NCI-H1436 treated with DMSO at 0.1 percent for 48 hours (cell line): ENCODE results near the gene MYOCD.
"Not testable (repeated sequence)": the region's sequence is repeated elsewhere in the genome, so short reads cannot be mapped to it uniquely, and the experiment has no call there.

Experiments
- DNase-seq: peaks from one replicate; lab custom pipeline; 2025; lab: John Stamatoyannopoulos, UW

The MYOCD gene, protein sequence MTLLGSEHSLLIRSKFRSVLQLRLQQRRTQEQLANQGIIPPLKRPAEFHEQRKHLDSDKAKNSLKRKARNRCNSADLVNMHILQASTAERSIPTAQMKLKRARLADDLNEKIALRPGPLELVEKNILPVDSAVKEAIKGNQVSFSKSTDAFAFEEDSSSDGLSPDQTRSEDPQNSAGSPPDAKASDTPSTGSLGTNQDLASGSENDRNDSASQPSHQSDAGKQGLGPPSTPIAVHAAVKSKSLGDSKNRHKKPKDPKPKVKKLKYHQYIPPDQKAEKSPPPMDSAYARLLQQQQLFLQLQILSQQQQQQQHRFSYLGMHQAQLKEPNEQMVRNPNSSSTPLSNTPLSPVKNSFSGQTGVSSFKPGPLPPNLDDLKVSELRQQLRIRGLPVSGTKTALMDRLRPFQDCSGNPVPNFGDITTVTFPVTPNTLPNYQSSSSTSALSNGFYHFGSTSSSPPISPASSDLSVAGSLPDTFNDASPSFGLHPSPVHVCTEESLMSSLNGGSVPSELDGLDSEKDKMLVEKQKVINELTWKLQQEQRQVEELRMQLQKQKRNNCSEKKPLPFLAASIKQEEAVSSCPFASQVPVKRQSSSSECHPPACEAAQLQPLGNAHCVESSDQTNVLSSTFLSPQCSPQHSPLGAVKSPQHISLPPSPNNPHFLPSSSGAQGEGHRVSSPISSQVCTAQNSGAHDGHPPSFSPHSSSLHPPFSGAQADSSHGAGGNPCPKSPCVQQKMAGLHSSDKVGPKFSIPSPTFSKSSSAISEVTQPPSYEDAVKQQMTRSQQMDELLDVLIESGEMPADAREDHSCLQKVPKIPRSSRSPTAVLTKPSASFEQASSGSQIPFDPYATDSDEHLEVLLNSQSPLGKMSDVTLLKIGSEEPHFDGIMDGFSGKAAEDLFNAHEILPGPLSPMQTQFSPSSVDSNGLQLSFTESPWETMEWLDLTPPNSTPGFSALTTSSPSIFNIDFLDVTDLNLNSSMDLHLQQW

DNA sequence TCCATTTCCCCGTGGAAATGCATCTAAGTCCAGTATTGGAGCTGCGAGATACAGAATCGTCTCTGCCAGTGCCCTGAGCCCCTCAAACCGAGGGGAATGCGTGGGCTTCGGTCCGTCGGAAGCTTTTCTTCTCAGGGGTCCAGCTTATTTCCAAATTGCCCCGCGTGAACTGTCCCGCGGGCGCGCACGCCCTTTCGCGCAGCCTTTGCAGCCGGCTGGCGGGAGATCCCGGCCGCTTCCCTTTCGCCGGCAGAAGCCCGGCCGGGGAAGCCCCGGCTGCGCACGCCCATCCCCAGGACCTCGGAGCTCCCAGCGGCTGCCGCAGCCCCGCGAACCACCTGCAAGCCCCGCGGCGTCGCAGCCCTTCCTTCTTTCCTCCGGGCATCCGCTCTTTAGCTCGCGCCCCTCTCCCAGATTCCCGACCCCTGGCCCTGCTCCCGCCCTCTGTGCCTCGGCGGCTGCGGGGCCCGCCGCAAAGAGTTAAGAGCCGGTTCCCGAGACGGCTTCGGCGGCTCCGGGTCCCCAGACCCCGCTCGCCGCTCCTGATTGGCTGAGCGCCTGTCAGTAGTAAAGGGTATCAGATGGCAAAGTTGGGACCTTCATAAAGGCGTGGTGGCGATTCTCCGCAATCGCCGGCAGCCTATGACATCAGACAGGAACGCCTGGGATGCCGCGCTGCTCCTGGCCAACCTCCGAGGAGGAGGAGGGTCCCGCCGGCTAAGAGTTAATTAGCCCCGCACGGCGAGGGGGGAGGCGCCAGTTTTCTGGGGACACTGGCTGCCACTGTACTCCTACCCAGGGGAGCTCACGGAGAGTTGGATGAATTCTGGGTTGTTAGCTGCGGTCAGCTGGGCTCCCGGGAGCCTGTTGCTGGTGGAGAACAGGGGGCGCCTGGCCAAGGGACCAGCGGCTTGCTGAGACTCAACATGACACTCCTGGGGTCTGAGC, at the start of gene MYOCD:
MYOCD (plus strand) TSS at position 628 of the 948 bp plus-strand sequence; CDS start at position 927, 299 bp downstream.
- no peak for DNase-seq

- no peak for DNase-seq
These were observed 49.5 kb upstream of the MYOCD start for GRCh38 chr17:12616161-12616560.

DNA sequence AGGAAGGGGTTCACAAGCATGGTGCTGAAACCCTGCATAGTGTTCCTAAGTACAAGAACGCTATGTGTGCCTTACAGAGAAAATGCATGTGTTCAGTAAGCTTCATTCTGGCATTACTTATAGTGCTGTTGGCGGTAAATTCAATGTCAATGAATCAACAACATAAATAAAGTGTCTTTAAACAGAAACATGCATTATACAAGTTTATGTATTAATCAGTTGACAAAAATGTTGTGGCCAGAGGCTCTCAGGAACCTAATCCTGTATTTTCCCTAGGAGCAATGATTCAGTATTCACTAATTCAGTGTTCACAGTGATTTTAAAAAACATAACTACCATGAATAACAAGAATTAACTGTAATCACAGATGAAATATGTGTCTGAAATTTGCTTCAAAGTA, 47.1 kb upstream of the MYOCD start:
- DNase-seq, result no peak

DNA sequence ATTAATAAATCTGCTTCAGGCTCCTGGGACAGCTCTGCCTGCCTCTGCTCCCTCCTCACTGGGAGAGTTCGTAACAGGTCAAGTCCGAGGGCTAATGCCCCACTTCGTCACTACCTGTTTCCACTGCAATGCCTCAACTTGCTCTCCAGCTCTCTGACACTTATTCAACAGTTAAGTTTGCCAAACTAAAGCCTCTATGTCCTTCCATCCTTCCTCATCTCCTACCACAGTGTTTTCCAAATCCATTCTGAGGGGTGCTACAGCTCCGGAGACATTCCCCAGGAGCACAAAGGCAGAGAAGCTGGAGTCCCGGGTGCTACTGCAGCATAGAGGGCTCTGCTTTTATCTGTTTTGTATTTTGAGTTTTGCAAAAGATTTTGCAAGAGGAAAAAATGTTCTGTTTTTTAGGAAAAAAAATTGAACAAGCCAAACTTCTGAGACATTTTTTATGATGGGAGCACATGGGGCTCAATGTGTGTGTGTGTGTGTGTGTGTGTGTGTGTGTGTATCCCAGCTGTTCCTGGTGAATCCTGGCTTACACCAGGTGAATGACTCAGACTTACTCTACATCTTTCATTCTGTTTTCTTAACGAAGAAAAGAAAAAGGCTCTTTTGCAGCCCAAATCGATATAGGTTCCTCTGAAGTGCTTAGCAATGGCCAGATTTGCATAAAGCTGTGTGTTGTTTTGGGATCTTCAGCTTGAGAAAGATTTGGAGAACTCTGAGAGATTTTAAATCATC, 46.1 kb upstream of the MYOCD start:
- no peak for DNase-seq

DNA sequence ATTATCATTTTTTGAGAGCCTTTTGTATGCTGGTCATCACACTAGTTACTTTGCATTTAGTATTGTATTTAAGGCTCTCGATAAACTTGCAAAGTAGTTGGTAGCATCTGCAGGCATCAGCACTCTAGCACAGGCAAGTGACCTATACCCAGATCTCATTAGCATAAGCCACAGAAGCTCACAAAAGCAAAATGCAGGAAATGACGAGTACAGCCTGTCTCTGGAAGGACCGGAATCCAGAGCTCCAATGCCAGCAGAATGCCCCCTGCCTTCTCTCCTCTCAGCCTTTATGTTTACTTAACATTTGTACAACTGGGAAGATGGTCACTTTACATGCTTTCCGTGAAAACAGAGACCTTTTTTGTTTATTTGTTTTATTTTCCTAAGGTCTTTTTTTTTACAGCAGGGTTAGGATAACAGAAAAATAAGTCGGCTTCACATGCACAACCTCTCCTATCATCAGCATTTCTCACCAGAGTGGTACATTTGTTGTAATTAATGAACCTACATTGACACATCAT, 45.4 kb upstream of the MYOCD start:
- DNase-seq, result no peak

- DNase-seq, result no peak
These were observed 43.0 kb upstream of the MYOCD start for GRCh38 chr17:12622726-12623125.

- DNase-seq, result no peak
These were observed 42.4 kb upstream of the MYOCD start for GRCh38 chr17:12623220-12623848.

- no peak for DNase-seq
These were observed 41.5 kb upstream of the MYOCD start for GRCh38 chr17:12624211-12624610.

- no peak for DNase-seq
These were observed 40.6 kb upstream of the MYOCD start for GRCh38 chr17:12625092-12625491.

GRCh38 chr17:12627177-12627629, 38.5 kb upstream of the MYOCD start:
- DNase-seq, result no peak

DNA sequence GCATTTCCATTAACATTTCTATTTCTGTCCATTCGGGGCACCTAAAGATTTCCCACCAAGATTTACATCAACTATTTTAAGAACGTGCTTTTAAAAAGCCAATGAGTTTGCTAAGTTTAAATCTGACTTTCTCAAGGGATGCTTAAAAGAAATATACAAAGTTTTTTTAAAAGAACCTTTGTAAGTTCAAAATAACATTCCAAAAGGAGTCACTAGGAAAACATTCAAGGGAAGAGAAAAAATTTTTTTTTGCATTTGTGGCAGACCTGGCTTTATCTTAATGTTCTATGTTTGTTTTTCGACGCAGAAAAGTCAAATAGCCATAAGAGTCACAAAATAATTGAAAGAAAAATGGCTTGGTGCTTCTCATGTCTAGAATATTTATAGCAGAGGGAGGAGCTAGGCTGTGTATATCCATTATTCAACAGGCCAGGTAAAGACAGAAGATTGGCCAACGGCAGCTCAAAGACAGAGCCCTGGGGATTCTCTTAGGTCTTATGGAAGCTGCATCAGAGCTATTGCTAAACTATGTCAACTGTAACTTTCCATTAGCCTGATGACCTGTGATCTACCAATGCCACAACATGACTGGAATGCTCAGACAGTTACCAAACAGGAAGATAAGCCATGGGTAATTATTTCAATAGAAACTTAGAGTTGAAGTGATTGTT, 37.8 kb upstream of the MYOCD start:
- no peak for DNase-seq

- no peak for DNase-seq
These were observed 34.6 kb upstream of the MYOCD start for GRCh38 chr17:12631076-12631475.

DNA sequence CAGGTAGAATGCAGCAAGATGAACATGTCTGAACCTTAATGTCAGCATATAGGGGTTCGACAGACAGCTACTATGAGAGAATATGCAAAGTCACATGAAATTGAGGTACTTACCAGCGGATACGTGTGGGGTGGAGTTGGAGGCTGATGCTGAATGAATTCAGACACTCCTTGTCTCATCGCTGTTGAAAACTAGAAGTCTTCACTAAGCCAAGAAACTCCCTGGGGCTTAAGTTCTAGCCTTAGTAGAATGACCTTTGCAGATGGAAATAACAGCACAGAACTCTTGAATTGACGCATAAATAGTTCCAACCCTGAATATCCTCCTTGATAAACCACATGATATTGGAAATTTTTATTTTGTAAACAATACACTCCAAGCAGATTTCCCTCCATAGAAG, 32.9 kb upstream of the MYOCD start:
- DNase-seq, result no peak

DNA sequence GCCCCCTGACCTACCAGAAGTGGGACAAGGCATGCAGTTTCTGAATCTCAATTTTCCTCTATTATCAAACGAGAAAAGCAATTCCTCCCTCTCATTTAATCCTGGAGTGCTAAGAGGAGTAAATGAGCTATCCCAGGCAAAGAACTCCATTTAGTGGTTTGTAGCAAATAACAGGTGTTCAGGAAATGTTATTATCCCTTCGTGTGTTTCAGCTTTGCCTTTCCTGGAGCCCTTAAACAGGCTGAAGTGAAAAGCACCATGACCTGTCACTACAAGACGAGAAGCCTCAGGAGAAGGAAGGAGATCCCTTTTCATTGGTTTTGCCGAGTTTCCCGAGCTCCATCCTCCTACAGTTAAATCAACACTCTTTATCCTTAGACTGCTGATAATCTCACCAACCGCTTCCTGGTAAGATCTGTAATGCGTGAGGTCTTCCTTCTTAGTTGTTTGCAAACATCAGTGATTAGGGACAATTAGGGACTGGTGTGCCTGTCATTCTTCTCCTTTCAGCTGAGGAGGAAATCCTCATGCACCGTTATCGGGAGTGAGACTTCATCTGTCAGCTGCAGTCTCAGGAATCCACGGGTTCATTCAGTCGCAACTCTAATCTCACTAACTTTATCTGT, 30.8 kb upstream of the MYOCD start:
- no peak for DNase-seq

DNA sequence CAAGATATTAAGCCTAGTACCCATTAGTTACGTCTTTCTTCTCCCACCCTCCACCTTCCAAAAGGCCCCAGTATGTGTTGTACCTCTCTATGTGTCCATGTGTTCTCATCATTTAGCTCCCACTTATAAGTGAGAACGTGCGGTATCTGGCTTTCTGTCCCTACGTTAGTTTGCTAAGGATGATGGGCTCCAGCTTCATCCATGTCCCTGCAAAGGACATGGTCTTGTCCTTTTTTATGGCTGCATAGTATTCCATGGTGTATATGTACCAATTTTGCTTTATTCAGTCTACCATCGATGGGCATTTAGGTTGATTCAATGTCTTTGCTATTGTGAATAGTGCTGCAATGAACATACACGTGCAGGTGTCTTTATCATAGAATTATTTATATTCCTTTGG, 29.7 kb upstream of the MYOCD start:
- DNase-seq, result not testable (repeated sequence)

DNA sequence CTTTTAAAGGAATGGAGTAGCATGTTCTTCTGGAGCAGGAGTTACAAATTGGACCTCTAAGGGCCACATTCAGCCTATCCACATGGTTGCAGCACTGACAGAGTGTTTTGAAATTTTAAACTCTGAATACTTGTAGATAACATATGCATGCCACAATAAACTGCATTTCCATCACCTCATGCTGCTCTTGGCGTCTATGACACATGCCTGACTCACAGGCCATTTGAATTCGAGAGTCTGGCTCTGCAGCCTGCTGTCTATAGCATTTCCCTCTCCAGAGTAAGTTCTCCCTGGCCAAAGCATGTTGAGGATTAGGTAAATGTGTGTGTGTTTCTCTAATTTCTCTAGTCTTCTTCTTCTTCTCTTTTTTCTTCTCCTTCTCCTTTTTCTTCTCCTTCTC, 28.7 kb upstream of the MYOCD start:
- DNase-seq, result no peak

- no peak for DNase-seq
These were observed 27.7 kb upstream of the MYOCD start for GRCh38 chr17:12637745-12638651.

DNA sequence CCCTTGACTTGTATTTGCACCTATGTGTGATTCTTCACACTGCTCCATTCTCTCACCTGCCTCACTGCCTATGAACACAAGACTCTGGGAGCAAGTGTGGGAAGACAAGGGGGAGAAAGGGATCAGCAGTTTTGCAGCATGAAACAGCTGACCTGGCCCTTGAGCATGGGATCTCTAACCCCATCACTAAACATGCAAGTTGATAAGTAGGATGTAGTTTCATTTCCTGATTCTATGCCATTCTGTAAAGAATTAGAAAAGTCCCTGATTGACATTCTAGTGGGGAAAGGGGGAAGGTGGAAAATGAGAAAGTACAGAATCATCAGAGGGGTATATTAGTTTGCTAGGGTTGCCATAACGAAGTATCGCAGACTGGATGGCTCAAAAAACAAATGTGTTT, 25.3 kb upstream of the MYOCD start:
- DNase-seq, result no peak
